GM18502 (cell line): Measurements from ENCODE around the gene SKAP1.

Source experiments
- ATAC-seq: cut with Tn5 transposase; IDR thresholded peaks from one replicate; pipeline ENCODE4 v1.9.1; 2021; ENCODE audit warnings: mild to moderate bottlenecking; ENCODE audit not compliant: unreplicated experiment, poor library complexity

Gene SKAP1

GRCh38 chr17:48335146-48335784, 94.7 kb downstream of the SKAP1 start:
- ATAC-seq: no peak

GRCh38 chr17:48333034-48333530, 96.9 kb downstream of the SKAP1 start:
- ATAC-seq: no peak

GRCh38 chr17:48330887-48331286, 99.1 kb downstream of the SKAP1 start:
- no peak for ATAC-seq

- no peak for ATAC-seq
Measured at GRCh38 chr17:48330421-48330820, 99.6 kb downstream of the SKAP1 start.

- ATAC-seq: no peak
Measured at GRCh38 chr17:48328457-48328856, 101.6 kb downstream of the SKAP1 start.

- no peak for ATAC-seq
Measured at GRCh38 chr17:48326310-48326709, 103.7 kb downstream of the SKAP1 start.

GRCh38 chr17:48322060-48322459, 108.0 kb downstream of the SKAP1 start:
- no peak for ATAC-seq

GRCh38 chr17:48317732-48318131, 112.3 kb downstream of the SKAP1 start:
- no peak for ATAC-seq

- no peak for ATAC-seq
Measured at GRCh38 chr17:48314716-48315115, 115.3 kb downstream of the SKAP1 start.

GRCh38 chr17:48313096-48313755, 116.8 kb downstream of the SKAP1 start:
- no peak for ATAC-seq

GRCh38 chr17:48311324-48311723, 118.7 kb downstream of the SKAP1 start:
- ATAC-seq: no peak

GRCh38 chr17:48310748-48311213, 119.2 kb downstream of the SKAP1 start:
- no peak for ATAC-seq

GRCh38 chr17:48308581-48308980, 121.4 kb downstream of the SKAP1 start:
- no peak for ATAC-seq

- ATAC-seq: no peak
Measured at GRCh38 chr17:48307814-48308411, 122.1 kb downstream of the SKAP1 start.

- no peak for ATAC-seq
Measured at GRCh38 chr17:48307255-48307654, 122.8 kb downstream of the SKAP1 start.

- ATAC-seq: no peak
Measured at GRCh38 chr17:48301002-48301401, 129.0 kb downstream of the SKAP1 start.

- ATAC-seq: no peak
Measured at GRCh38 chr17:48299760-48300159, 130.3 kb downstream of the SKAP1 start.

GRCh38 chr17:48297825-48298224, 132.2 kb downstream of the SKAP1 start:
- no peak for ATAC-seq

GRCh38 chr17:48296453-48296852, 133.6 kb downstream of the SKAP1 start:
- no peak for ATAC-seq

- ATAC-seq: peak; percentile 58
Measured at GRCh38 chr17:48295362-48296288, 134.4 kb downstream of the SKAP1 start.
